NT2/D1 (cell line): Measurements from ENCODE around the gene SH3GLB1.

Experiments used
- DNase-seq: peaks from one replicate; pipeline ENCODE4 v3.0.0-alpha.2; 2011; ENCODE audit warnings: low read depth, low spot score
- H3K27me3 ChIP-seq: 2 replicates; pipeline ENCODE4 v1.6.0; 2011; ENCODE audit warnings: mild to moderate bottlenecking; ENCODE audit not compliant: insufficient read length, insufficient read depth
- H3K36me3 ChIP-seq: 2 replicates; pipeline ENCODE4 v1.6.1; 2011; ENCODE audit warnings: mild to moderate bottlenecking, low read length, mixed read lengths; ENCODE audit not compliant: insufficient read depth, insufficient read length
- H3K4me1 ChIP-seq: 2 replicates; pipeline ENCODE4 v1.5.1; 2011; ENCODE audit not compliant: insufficient read depth, insufficient read length
- H3K4me3 ChIP-seq: 2 replicates; pipeline ENCODE4 v1.5.1; 2011; ENCODE audit warnings: low read depth; ENCODE audit not compliant: insufficient read length
- H3K9ac ChIP-seq: 2 replicates; pipeline ENCODE4 v1.6.0; 2011; ENCODE audit warnings: low read depth; ENCODE audit not compliant: insufficient read length
- H3K9me3 ChIP-seq: 2 replicates; pipeline ENCODE4 v1.5.1; 2011; ENCODE audit warnings: mild to moderate bottlenecking, low read length; ENCODE audit not compliant: insufficient read depth
- SUZ12 ChIP-seq: IDR thresholded peaks from 2 replicates; pipeline ENCODE4 v1.6.1; 2011; ENCODE audit not compliant: insufficient read length, insufficient read depth; ENCODE audit errors: extremely low read depth
- YY1 ChIP-seq: IDR thresholded peaks from 2 replicates; pipeline ENCODE4 v1.6.1; 2011; ENCODE audit not compliant: insufficient read length, insufficient read depth
- ZNF274 ChIP-seq: IDR thresholded peaks from 2 replicates; pipeline ENCODE4 v1.6.1; 2011; ENCODE audit warnings: mild to moderate bottlenecking, low read depth, low read length

SH3GLB1 gene

DNA sequence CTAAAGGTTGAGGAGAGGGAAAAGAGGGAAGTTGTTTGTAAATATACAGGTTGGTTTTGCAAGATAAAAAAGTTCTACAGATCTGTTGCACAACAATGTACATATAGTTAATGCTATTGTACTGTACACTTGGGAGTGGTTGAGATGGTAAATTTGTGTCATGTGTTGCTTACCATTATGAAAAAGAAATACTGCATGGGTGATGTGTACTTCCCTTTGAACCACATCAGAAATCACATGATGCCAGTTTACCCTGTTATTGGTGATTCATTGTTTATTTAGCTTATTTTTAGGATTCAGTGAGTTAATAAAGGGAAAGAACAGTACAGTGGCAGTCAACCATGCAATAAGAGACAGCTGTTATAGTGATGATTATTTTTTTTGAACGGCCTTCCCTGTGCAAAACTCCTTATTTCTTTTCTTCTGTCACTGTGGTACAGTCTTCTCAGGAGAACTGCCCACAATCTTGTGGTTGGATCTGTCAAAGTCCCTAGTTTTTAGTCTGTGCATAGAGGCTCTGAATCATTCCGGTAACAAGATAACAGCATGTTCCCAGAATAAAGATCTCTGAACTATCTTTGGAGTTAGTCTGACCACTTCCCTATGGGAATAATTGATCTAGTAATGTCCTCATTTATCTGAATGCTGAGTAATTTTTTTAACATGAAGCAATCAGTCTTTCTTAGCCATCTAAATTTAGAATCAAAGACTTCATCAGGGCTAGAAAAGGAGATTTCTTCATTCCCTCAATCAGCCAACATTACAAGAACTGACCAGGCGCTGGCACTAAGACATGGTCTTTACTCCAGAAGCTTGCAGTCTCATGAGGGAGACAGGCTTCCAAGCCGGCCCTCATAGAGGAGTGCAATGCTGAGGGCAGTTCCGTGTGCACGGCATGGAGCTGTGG is 84.2 kb downstream of the SH3GLB1 start:
- H3K9me3 ChIP-seq, result no peaks in the 10 kb centered on the region
- H3K9ac ChIP-seq, result no peak overlapping the region
- no peaks in the 10 kb centered on the region for H3K36me3 ChIP-seq
- H3K4me1 ChIP-seq, result peaks cover 4% of the 10 kb centered on the region
- H3K27me3 ChIP-seq, result no peaks in the 10 kb centered on the region
- no peak overlapping the region for H3K4me3 ChIP-seq
- DNase-seq, result no peak
- TF ChIP-seq YY1 (no peak), SUZ12 (no peak), ZNF274 (no peak)

DNA sequence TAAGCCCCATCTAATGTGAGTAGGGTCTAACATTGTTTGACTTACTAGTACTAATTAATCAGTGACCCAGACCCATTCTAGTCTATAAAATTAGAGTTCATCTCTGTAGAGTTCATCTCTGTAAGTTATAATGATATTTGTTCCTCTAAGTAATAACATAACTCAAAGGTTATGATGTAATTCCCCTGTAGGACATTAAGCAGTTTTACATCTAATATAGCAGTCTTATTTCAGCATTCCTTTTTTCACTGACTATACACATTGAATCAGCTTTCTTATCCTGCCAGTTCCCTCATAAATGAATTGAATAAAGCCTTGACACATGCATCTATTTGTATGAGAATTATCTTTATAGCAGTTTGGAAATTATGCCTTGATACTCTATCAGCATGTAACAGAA is 90.9 kb downstream of the SH3GLB1 start:
- Histone ChIP-seq H3K4me3 (no peak overlapping the region), H3K36me3 (no peaks in the 10 kb centered on the region), H3K4me1 (peaks cover 4% of the 10 kb centered on the region), H3K27me3 (no peaks in the 10 kb centered on the region), H3K9ac (no peak overlapping the region), H3K9me3 (no peaks in the 10 kb centered on the region)
- TF ChIP-seq ZNF274 (no peak), SUZ12 (no peak)
- no peak for DNase-seq
